Measurements from ENCODE around the gene SP8.
"Not testable (repeated sequence)": the region's sequence is repeated elsewhere in the genome, so short reads cannot be mapped to it uniquely, and the experiment has no call there.

SP8 gene

GRCh38 chr7:20786779-20787659 lies at the start of gene SP8:
TSS of gene SP8 (minus strand) at chr7:20786886. CDS start at chr7:20786798, 88 bp downstream.
- no peak for DNase-seq

- DNase-seq = not testable (repeated sequence)
Observed at GRCh38 chr7:20836424-20836823, 49.7 kb upstream of the SP8 start.

DNA sequence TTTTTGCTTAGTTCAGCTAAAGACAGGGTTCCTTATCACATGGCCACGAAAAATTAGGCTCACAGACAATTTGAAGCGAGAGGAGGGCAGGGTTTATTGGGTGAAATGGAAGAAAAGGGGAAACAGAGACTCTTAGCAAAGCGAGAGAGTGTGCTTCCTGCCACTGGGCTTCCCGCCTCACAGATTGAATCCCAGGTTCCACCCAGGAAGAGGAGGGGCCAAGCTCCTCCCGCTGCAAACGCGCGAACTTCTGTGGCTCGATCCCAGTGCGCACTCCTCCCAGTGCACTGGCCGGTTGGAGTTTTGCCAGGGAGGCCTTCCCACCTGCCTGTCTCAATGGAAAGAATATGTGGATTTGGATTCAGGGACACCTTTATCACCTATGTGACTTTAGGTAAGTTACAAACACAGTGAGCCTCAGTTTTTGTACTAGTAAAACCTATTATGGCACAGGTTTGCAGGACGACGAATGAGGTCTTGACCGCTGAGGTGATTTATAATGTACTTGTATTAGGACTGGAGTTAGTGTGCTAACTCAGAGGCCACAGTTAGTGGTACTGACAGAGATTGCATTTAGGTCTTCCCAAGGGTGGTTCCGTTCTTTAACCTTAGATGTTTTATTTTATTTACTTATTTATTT lies 48.5 kb upstream of the SP8 start:
- DNase-seq = no peak

GRCh38 chr7:20834656-20835055 lies 48.0 kb upstream of the SP8 start:
- DNase-seq = no peak

- DNase-seq = no peak
Observed at GRCh38 chr7:20831956-20832355, 45.3 kb upstream of the SP8 start.

DNA sequence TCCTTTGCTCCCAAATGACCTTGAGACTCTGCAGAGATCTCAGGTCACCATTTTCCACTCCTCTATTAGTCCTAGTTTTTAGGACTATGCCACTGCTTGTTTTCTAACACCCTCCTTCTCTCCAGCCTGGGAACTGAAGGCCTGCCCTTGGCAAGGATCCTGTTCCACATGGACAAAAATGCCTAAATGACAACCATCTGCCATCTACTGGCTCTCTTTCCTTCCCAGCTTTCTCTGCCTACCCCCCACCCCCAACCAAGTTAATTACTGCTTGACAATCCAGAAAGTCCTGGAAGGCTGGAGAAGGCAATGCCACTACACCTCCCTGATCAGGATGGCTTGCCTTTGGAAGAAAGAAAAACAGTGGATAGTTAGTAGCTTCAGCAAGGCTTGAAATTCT lies 44.8 kb upstream of the SP8 start:
- no peak for DNase-seq

- DNase-seq = no peak
Observed at GRCh38 chr7:20828947-20829346, 42.3 kb upstream of the SP8 start.

- no peak for DNase-seq
Observed at GRCh38 chr7:20827172-20827571, 40.5 kb upstream of the SP8 start.

- DNase-seq = no peak
Observed at GRCh38 chr7:20826243-20826642, 39.6 kb upstream of the SP8 start.

GRCh38 chr7:20825555-20825954 lies 38.9 kb upstream of the SP8 start:
- no peak for DNase-seq

- not testable (repeated sequence) for DNase-seq
Observed at GRCh38 chr7:20821390-20821789, 34.7 kb upstream of the SP8 start.

DNA sequence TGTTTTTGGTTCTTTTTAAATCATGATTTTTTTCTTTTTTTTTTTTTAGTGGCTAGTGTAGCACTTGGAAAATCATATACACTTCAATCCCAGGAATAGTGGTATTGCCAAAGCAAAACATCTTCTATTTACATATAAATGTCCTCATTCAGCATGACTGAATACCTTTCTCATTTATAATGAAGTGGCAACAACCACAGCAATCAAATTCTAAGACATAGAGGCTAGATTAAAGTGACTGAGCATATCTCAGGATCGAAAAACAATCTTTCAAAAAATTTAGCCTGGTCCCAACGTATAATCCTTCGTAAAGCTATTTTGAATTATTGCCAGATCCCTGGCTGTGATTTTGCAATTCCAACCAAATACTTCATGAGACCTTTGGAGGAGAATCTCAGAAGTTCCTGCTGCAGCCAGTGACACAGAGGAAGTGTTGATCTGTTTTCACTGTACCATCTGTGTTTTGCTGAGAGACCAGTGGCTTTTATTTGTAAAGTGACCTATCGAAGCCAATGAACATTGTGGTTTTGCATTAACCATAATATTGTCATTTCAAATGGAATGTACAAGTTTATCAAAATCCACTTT lies 29.8 kb upstream of the SP8 start:
- DNase-seq = no peak

DNA sequence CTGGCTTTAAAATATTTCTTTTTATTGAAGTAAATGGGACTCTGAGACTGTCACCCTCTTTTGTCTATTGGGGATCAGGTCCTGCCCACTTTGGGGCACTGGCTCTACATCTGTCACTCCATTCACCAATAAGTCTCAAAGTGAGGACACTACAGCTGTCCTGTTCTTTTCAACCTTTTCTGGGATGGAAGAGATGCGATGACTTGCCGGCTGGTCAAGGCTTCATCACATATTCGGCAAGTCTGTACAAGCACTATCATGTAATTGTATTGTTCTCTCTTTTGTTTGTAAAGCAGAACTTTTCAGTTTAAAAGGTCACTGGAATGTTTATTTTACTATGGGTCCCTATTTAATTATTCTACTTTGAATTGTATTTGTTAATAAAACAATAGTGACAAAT lies 17.7 kb upstream of the SP8 start:
- no peak for DNase-seq

DNA sequence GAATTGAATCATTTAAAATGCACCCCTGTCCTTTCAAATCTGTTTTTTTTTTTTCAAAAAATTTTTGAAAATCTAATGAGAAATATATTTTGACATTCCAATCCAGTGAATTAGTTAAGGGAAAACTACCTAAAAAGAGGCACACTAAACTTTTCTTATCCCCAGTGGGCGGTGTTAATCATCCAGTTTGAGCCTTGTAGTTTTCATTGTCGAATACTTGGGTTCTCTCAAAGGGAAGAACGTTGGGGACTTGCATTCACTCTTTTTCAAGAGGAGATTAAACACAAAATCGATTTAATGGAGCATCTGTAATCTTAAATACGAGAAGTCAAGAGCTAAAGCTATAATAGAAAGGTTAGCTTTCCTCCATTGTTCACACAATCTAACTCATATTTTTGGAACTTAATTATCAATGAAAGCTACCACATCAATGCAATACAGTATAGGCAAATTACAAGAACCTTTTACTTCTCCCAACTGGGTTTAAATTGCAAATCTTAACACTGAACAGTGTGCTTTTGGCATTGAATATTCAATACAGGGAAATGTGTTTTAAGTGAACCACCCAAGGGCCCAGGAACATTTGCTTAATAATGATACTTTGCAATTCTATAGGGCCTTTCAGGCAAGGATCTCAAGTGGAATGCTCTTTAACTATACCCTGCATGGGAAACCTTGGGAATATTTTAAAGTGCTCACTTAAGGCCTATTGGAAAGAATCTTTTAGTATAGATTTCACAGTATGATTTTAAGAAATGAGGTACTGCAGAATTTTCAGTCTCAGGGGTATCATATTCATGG lies 13.1 kb upstream of the SP8 start:
- DNase-seq = no peak

DNA sequence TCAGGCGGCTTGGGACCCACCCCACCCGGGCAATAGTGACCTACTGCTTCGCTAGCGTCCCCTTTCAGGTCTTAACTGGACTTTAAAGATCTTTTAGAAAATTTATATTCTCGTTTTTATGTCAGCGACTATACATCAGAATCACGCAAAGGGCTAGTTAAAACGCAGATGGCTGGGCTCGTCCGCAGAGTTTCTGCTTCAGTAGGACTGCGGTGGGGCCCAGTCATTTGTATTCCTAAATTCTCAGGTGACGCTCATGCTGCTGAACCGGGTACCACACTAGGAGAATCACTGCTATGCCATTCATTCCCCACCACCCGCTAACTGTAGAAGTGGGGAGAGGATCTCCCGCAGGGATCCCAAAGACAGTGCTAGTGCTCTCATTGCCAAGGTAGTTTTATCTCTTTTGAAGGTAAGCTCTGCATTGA lies 12.0 kb upstream of the SP8 start:
- no peak for DNase-seq

DNA sequence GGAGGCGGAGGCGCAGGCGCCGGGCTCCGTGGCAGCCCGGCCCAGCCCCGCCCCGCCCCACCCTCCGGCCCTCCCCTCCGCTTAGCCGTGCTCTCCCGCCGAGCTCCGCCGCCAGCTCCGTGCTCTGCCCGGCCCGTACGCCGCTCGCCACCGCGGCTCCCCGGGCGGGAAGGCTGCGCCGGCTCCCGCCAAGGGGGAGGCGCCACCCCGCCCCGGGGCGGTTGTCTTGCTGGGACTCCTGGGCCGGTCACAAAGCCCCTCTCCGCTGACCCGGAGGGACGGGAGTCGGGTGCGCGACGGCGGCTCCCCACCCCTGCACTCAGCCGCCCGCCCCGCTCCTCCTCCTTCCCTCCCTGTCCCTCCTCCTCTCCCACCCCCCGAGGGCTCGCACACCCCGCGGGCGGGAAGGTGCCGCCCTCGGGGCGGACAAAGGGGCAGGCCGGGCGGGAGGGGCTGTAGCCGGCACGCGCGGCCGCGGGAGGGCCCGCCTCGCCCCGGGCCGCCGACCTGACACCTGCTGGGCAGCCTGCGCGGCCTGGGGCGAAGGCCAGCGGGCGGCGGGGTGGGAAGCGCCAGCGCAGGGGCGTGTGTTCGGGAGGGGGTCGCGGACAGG lies 11.5 kb upstream of the SP8 start:
- no peak for DNase-seq

GRCh38 chr7:20797462-20798080 lies 10.9 kb upstream of the SP8 start:
- no peak for DNase-seq

DNA sequence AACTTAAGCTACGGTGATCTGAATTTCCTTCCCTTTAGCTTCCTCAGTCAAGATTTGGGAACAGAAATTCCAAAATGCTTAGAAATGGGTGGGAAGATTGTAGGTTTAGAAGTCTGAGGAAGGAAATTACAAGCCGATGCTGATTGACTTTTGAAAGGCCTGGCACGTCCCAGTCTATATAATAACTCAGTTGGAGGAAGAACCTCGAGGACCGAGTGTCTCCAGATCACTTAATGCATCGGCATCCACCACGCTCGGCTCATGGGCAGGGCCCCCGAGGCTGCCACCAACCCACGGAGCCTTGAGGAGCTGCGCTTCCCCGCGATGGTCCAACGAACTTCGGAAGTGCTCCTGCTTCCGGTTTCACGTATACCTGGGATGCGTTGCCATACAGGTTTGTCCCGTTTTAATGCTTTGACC lies 10.4 kb upstream of the SP8 start:
- no peak for DNase-seq

DNA sequence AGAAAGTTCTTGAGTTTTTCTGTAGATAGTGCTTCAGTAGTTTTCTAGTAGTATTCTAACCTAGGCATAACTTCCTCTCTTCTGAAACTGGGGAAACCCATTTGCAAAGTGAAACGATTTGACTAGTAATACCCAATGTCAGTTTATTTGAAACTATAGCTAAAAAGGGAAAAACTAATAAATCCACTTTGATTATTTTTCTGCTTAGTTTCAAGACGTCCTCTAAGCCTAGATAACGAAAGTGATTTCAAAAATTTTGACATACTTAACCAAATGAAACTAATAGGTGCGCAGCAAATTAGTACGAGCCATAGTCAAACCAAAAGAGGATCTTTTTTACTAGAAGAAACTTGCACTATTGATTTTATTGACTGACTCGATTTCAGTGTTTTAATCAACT lies 9.8 kb upstream of the SP8 start:
- no peak for DNase-seq

DNA sequence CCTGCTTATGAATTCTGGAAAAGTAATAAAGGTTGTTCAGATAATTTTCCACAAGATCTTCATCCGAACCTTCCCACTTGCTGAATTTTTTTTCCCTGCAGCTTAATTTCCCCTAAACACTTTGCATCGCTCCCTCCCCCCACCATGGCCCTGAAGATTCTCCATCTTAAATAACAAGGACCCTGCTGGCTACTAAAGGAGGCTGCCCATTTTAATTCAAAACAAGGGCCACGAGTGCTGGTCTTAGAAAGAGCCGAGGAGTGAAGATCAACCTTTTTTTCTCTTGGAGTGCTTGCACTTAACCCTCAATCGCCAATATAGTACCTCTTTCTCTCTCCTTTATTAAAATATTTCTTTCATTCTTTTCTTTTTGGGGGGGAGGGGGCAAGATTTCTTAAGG lies 9.2 kb upstream of the SP8 start:
- no peak for DNase-seq

DNA sequence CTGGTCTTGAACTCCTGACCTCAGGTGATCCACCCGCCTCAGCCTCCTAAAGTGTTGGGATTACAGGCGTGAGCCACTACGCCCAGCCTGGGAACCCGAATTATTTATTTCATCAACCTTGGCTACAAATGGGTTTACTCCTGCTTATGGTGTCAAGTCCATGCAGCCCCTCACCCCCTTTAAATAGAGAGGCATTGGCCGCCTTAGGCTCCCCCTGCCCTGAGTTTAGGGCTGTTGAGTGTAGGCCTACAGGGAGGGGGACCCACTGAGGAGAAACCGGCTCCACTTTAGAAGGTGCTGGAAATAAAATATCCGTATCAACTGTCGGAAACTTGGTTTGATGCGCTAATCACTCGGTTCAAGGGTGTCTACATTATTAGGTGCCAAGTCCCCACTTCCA lies 8.7 kb upstream of the SP8 start:
- DNase-seq = no peak

DNA sequence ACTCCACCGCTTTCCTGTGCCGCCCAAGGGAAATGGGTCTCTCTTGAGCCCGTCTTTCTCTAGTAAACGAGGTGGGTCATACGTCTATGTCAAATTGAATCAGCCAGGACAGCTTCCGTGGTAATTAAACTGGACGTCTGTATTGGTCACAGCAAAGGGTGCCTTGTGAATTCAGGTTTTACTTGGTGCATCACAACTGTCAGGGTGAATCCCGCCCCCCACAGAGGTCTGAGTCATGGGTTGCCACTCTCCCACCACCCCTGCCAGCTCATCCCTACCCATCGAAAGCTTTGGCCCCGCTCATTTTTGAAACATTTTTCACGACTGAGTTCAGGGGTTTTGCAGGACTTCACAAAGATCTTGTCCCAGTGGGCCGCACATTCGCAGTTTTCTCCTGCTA lies 8.0 kb upstream of the SP8 start:
- no peak for DNase-seq
